ENCODE measurements around the gene BRCA1.
"Not testable (repeated sequence)": the region's sequence is repeated elsewhere in the genome, so short reads cannot be mapped to it uniquely, and the experiment has no call there.

Gene BRCA1

GRCh38 chr17:43125133-43125966, at the start of gene BRCA1:
BRCA1 (minus strand) TSS chr17:43125364; CDS start chr17:43124096, 1,268 bp downstream.
- TF ChIP-seq CTCF (IDR thresholded peaks at IDR 0.05; ENCODE audit: low read length, missing control alignments): no peak
- peak within 1 kb of the TSS; percentile 98 for H3K4me3 ChIP-seq (replicated peaks; ENCODE audit: low read depth, low read length)

GRCh38 chr17:43171586-43172487, 46.7 kb upstream of the BRCA1 start:
- H3K4me3 ChIP-seq (replicated peaks; ENCODE audit: low read depth, low read length): peak overlapping the region; percentile 84
- TF ChIP-seq CTCF (IDR thresholded peaks at IDR 0.05; ENCODE audit: low read length, missing control alignments): peak; percentile 37
- peak; percentile 95 for DNase-seq (ENCODE audit: low read depth)

More at GRCh38 chr17:43125133-43125966, at the start of gene BRCA1:
- DNase-seq (ENCODE audit: low read depth): peak; percentile 99

GRCh38 chr17:43170766-43171585, 45.8 kb upstream of the BRCA1 start, which contains the start of gene NBR1:
NBR1 (plus strand) TSS chr17:43171214; CDS start chr17:43175800, 4,586 bp downstream.
- DNase-seq (ENCODE audit: low read depth): peak; percentile 99
- peak; percentile 8 for TF ChIP-seq CTCF (IDR thresholded peaks at IDR 0.05; ENCODE audit: low read length, missing control alignments)
- peak within 1 kb of the TSS; percentile 84 for H3K4me3 ChIP-seq (replicated peaks; ENCODE audit: low read depth, low read length)

- no peak for TF ChIP-seq CTCF (IDR thresholded peaks at IDR 0.05; ENCODE audit: low read length, missing control alignments)
- peak overlapping the region; percentile 84 for H3K4me3 ChIP-seq (replicated peaks; ENCODE audit: low read depth, low read length)
- peak; percentile 96 for DNase-seq (ENCODE audit: low read depth)
These were observed 45.1 kb upstream of the BRCA1 start for GRCh38 chr17:43170140-43170765.

- peak; percentile 36 for DNase-seq (ENCODE audit: low read depth)
- peak overlapping the region; percentile 84 for H3K4me3 ChIP-seq (replicated peaks; ENCODE audit: low read depth, low read length)
- no peak for TF ChIP-seq CTCF (IDR thresholded peaks at IDR 0.05; ENCODE audit: low read length, missing control alignments)
These were observed 44.5 kb upstream of the BRCA1 start for GRCh38 chr17:43169561-43170139.

GRCh38 chr17:43165971-43166370, 40.8 kb upstream of the BRCA1 start:
- DNase-seq (ENCODE audit: low read depth); H3K4me3 ChIP-seq (replicated peaks; ENCODE audit: low read depth, low read length): not testable (repeated sequence)

- not testable (repeated sequence) for DNase-seq (ENCODE audit: low read depth); H3K4me3 ChIP-seq (replicated peaks; ENCODE audit: low read depth, low read length)
These were observed 34.8 kb upstream of the BRCA1 start for GRCh38 chr17:43159957-43160356.

GRCh38 chr17:43159232-43159631, 34.1 kb upstream of the BRCA1 start:
- H3K4me3 ChIP-seq (replicated peaks; ENCODE audit: low read depth, low read length); DNase-seq (ENCODE audit: low read depth): not testable (repeated sequence)
